C4-2B (cell line): ENCODE measurements around the gene GRAMD4.

Source experiments
- ZFX ChIP-seq: fragments of 450-650 bp; IDR thresholded peaks from 2 replicates; pipeline ENCODE4 v1.6.1; 2017
- TF ChIP-seq, protein P1 (sequence below): fragments of 450-650 bp; conservative IDR thresholded peaks from 2 replicates; pipeline ENCODE4 v1.5.1; 2017; ENCODE audit warnings: mild to moderate bottlenecking

DNA sequence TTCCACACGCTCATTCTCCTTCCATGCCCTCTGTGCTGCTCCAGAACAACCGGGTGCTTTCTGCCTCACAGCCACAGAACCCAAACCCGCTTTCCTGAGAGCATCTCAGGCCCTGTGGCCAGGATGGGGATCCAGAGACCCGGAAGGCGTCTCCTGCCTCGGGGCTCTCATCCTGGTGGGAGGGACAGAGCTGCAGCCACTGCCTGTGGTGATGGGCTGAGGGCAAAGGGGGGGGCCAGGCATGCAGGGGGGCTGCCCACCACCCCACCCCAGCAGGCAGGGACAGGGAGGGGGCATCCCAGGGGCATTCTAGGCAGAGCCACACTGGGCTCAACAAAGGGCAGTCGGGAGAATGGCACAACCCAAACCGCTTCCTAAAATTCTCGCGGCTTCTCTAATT lies 76.4 kb downstream of the GRAMD4 start:
- TF ChIP-seq, protein P1, sequence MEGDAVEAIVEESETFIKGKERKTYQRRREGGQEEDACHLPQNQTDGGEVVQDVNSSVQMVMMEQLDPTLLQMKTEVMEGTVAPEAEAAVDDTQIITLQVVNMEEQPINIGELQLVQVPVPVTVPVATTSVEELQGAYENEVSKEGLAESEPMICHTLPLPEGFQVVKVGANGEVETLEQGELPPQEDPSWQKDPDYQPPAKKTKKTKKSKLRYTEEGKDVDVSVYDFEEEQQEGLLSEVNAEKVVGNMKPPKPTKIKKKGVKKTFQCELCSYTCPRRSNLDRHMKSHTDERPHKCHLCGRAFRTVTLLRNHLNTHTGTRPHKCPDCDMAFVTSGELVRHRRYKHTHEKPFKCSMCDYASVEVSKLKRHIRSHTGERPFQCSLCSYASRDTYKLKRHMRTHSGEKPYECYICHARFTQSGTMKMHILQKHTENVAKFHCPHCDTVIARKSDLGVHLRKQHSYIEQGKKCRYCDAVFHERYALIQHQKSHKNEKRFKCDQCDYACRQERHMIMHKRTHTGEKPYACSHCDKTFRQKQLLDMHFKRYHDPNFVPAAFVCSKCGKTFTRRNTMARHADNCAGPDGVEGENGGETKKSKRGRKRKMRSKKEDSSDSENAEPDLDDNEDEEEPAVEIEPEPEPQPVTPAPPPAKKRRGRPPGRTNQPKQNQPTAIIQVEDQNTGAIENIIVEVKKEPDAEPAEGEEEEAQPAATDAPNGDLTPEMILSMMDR, result no peak
- TF ChIP-seq ZFX, result no peak
